Duodenal mucosa (tissue), 2 donors: Measurements from ENCODE around the gene ATRNL1.

ENCODE experiments used
- H3K27ac ChIP-seq: one replicate; pipeline ENCODE4 v1.7.0; 2013; ENCODE audit warnings: low read depth, low read length
- H3K27me3 ChIP-seq, 2 donors: one replicate each; pipeline ENCODE4 v1.7.0; 2013; ENCODE audit warnings: low read length in 2 of 2, control low read depth in 1 of 2; ENCODE audit not compliant: insufficient read depth in 2 of 2, control insufficient read depth in 1 of 2
- H3K36me3 ChIP-seq, 2 donors: one replicate each; pipeline ENCODE4 v1.7.0; 2013; ENCODE audit warnings: low read length in 2 of 2, control low read depth in 1 of 2; ENCODE audit not compliant: insufficient read depth in 2 of 2, control insufficient read depth in 1 of 2
- H3K4me1 ChIP-seq, 2 donors: one replicate each; pipeline ENCODE4 v1.7.0; 2013; ENCODE audit warnings: low read length in 2 of 2, control low read depth in 1 of 2; ENCODE audit not compliant: insufficient read depth in 2 of 2, control insufficient read depth in 1 of 2
- H3K4me3 ChIP-seq, 2 donors: one replicate each; pipeline ENCODE4 v1.7.0; 2013; ENCODE audit warnings: low read length in 2 of 2, low read depth in 1 of 2
- H3K9ac ChIP-seq, 2 donors: one replicate each; pipeline ENCODE4 v1.7.0; 2013; ENCODE audit warnings: low read length in 2 of 2, low read depth in 1 of 2
- H3K9me3 ChIP-seq, 2 donors: one replicate each; pipeline ENCODE4 v1.7.0; 2013; ENCODE audit warnings: low read length in 2 of 2, control low read depth in 1 of 2; ENCODE audit not compliant: control insufficient read depth in 1 of 2

Gene ATRNL1, protein sequence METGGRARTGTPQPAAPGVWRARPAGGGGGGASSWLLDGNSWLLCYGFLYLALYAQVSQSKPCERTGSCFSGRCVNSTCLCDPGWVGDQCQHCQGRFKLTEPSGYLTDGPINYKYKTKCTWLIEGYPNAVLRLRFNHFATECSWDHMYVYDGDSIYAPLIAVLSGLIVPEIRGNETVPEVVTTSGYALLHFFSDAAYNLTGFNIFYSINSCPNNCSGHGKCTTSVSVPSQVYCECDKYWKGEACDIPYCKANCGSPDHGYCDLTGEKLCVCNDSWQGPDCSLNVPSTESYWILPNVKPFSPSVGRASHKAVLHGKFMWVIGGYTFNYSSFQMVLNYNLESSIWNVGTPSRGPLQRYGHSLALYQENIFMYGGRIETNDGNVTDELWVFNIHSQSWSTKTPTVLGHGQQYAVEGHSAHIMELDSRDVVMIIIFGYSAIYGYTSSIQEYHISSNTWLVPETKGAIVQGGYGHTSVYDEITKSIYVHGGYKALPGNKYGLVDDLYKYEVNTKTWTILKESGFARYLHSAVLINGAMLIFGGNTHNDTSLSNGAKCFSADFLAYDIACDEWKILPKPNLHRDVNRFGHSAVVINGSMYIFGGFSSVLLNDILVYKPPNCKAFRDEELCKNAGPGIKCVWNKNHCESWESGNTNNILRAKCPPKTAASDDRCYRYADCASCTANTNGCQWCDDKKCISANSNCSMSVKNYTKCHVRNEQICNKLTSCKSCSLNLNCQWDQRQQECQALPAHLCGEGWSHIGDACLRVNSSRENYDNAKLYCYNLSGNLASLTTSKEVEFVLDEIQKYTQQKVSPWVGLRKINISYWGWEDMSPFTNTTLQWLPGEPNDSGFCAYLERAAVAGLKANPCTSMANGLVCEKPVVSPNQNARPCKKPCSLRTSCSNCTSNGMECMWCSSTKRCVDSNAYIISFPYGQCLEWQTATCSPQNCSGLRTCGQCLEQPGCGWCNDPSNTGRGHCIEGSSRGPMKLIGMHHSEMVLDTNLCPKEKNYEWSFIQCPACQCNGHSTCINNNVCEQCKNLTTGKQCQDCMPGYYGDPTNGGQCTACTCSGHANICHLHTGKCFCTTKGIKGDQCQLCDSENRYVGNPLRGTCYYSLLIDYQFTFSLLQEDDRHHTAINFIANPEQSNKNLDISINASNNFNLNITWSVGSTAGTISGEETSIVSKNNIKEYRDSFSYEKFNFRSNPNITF (N-terminal part only)

DNA sequence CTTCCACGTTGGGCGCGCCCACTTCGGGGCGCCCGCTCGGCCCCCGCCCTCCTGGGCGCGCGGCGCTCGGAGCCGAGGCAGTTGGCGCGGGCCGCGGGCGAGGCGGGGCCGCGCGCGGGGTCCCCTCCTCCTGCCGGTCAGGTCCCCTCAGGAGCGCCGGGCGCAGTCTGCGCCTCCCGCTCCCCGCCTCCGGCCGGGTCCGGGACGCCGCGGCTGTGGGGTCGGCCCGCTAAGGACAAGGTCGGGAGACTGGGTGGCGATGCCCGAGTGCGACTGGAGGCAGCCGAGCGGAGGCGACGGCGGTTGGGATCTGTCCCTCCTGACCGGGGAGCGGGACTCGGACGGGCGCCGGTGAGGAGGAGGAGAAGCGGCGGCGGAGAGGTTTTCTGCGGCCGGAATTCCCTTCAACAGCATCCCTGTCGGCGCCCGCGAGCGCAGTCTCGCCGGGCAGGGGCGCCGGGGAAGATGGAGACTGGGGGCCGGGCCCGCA is at the start of gene ATRNL1:
Gene ATRNL1 (plus strand): TSS at position 80 of the 490 bp plus-strand sequence. CDS start 386 bp downstream, at position 466.
- Histone ChIP-seq H3K27ac (no peak within 1 kb of the TSS), H3K4me3 (peak within 1 kb of the TSS; percentile 55 to 60), H3K27me3 (peaks cover 36 to 49% of the 10 kb centered on the region in 2 donors), H3K4me1 (no peaks in the 10 kb centered on the region), H3K9ac (no peak within 1 kb of the TSS), H3K9me3 (no peaks in the 10 kb centered on the region), H3K36me3 (no peaks in the 10 kb centered on the region)

DNA sequence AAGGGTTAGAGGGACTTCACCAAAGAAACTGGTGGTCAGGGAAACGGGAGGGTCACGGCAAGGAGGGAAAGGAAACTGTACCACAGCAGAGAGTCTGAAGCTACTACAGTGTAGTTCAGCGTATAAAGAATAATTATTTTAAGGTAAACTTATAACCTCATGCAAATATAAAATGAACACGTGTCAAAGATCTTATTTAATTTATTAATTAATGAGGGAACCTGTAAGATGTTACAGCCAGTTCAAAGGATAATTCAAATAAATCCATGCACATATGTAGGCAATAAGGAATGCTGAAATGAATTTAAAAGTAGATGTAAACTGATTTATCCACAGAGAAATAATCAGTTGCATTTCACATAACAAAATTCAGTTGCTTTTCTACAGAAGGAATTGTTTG is 49.4 kb upstream of the ATRNL1 start:
- H3K4me1 ChIP-seq: no peaks in the 10 kb centered on the region
- no peak overlapping the region for H3K4me3 ChIP-seq
- no peak overlapping the region for H3K9ac ChIP-seq
- no peaks in the 10 kb centered on the region for H3K9me3 ChIP-seq
- no peaks in the 10 kb centered on the region for H3K36me3 ChIP-seq
- H3K27me3 ChIP-seq: no peaks in the 10 kb centered on the region
- no peak overlapping the region for H3K27ac ChIP-seq

DNA sequence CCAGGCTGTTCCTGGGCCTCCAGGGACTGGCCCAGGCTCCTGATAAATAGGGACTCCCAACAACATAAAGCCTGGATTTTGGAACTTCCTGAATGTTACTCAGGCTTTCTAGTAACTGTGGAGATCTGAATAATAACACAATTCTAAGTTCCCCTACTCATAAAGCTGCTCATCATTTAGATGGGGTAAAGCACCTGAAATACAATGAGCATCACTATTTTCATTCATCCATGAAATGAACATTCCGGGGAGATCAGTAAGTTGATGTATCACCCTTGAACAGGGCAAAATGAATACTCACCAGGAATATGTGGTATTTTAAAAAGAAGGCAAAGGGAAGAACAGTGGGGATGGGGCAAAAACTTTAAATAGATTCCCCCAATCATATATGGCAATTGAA is 48.3 kb upstream of the ATRNL1 start:
- no peaks in the 10 kb centered on the region for H3K27me3 ChIP-seq
- no peaks in the 10 kb centered on the region for H3K9me3 ChIP-seq
- H3K4me3 ChIP-seq: no peak overlapping the region
- H3K4me1 ChIP-seq: no peaks in the 10 kb centered on the region
- no peaks in the 10 kb centered on the region for H3K36me3 ChIP-seq
- H3K27ac ChIP-seq: no peak overlapping the region
- no peak overlapping the region for H3K9ac ChIP-seq

DNA sequence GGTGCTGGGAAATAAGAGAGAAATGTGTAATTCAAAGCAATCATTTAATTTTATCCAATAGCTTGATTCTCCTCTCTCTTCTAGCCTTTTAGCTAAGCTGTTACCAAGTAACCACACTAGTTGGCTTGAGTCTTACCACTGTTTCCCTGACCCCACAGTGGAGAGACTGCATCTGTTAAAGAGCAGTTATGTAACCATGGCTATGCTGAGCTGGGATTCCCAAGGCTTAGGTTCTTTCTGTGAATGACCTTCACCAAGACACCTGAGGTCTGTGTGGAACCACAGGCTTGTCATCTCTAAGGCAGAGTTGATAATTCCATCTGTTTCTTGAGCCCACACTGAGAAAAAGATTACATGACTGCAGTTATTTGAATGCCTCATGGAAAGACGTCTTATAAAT is 47.7 kb upstream of the ATRNL1 start:
- H3K9ac ChIP-seq: no peak overlapping the region
- H3K4me1 ChIP-seq: no peaks in the 10 kb centered on the region
- H3K9me3 ChIP-seq: no peaks in the 10 kb centered on the region
- H3K36me3 ChIP-seq: no peaks in the 10 kb centered on the region
- no peaks in the 10 kb centered on the region for H3K27me3 ChIP-seq
- H3K27ac ChIP-seq: no peak overlapping the region
- H3K4me3 ChIP-seq: no peak overlapping the region

DNA sequence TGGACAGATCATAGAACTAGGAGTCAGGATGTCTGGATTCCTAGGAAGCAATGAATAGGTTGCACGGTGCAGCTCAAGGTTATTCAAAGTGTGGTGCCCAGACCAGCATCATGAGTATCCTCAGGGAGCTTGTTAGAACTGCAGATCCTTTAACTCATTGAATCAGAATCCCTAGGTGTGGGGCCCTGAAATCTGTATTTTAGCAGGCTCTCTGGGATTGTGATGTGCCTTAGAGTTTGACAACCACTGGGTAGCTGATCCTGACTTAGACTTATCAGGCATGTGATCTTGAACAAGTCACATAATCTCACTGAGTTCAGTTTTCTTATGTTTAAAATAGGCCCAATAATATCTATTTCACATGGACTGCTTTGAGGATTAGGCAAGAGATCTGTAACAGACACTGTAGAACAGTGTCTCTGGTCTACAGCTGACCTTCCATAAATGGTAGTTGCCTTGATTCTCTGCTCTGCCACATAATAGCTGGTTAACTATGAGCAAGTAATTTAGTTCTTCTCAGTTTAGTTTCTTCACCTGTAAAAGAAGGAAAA is 46.4 kb upstream of the ATRNL1 start:
- Histone ChIP-seq H3K9me3 (no peaks in the 10 kb centered on the region), H3K4me1 (no peaks in the 10 kb centered on the region), H3K4me3 (no peak overlapping the region), H3K27ac (no peak overlapping the region), H3K27me3 (no peaks in the 10 kb centered on the region), H3K9ac (no peak overlapping the region), H3K36me3 (no peaks in the 10 kb centered on the region)

DNA sequence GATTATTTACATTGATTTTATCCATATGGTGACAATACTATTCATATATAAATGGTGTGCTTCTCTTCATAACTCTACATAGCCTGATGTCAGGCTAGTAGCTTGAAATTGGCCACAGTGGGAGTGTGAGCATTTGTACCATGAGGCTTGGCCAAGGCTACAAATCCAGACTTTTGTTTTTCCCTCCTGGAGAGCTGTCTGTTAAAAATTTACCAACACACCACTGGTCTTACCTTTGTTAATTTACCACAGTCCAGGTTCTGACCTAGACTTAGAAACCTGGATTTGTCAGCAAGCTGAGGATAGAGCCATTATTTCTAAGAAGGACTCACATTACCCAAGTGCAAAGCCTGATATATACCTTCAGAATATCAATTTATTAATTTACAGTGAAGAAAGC is 45.5 kb upstream of the ATRNL1 start:
- Histone ChIP-seq H3K4me3 (no peak overlapping the region), H3K9me3 (no peaks in the 10 kb centered on the region), H3K9ac (no peak overlapping the region), H3K27me3 (no peaks in the 10 kb centered on the region), H3K36me3 (no peaks in the 10 kb centered on the region), H3K4me1 (no peaks in the 10 kb centered on the region), H3K27ac (no peak overlapping the region)

DNA sequence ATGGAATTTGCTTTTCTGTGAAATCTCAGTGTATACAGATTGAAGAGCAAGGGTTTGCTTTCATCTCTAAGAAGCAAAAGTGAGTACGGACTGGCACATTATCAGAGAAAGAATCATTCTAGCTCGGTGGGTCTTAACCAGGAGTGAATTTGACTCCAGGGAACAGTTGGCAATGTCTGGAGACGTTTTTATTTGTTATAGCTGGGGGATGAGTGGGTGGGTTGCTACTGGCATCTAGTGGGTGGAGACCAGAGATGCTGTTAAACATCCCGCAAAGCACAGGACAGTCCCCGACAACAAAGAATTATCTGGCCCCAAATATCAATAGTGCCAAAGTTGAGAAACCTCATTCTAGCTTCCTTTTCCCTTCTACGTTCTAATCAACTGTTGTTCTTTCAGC is 43.8 kb upstream of the ATRNL1 start:
- H3K4me1 ChIP-seq: no peaks in the 10 kb centered on the region
- H3K4me3 ChIP-seq: no peak overlapping the region
- no peaks in the 10 kb centered on the region for H3K9me3 ChIP-seq
- no peak overlapping the region for H3K27ac ChIP-seq
- H3K36me3 ChIP-seq: no peaks in the 10 kb centered on the region
- no peaks in the 10 kb centered on the region for H3K27me3 ChIP-seq
- no peak overlapping the region for H3K9ac ChIP-seq

DNA sequence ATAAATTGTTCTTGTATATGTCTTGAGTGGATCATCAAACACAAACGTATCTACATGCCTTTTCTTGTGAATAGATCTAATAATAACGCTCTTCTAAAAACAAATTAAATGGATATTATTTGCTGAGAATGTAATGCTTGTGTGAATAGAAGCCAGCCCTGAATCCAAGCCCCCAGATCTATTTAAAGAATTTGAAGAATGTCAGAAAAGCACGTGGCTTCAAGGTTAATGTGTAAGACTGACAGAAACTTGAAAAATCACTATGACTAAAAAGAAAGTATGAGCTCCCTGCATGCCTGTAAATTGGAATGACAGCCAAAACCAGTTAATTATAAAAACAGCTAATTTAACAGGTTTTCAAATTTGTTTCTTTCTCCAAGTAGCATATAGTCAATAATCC is 43.2 kb upstream of the ATRNL1 start:
- Histone ChIP-seq H3K27ac (no peak overlapping the region), H3K4me1 (no peaks in the 10 kb centered on the region), H3K4me3 (no peak overlapping the region), H3K9ac (no peak overlapping the region), H3K9me3 (no peaks in the 10 kb centered on the region), H3K36me3 (no peaks in the 10 kb centered on the region), H3K27me3 (no peaks in the 10 kb centered on the region)

DNA sequence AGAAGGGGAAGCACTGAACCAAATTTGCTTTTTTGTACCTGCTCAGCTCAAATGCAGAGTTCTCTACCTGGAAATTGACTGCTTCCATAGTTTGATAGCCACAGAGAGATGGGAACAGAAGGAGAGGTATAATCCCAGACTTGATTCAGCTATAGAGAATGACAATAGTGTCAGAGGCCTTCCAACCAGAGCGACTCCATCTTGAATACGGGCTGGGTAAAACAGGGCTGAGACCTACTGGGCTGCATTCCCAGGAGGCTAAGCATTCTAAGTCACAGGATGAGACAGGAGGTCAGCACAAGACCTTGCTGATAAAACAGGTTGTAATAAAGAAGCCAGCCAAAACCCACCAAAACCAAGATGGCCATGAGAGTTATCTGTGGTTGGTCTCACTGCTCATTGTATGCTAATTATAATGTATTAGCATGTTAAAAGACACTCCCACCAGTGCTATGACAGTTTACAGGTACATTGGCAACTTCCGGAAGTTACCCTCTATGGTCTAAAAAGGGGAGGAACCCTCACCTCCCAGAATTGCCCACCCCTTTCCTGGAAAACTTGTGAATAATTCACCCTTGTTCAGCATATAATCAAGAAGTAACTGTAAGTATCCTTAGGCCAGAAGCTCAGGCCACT is 42.7 kb upstream of the ATRNL1 start:
- Histone ChIP-seq H3K4me3 (no peak overlapping the region), H3K27ac (no peak overlapping the region), H3K9me3 (no peaks in the 10 kb centered on the region), H3K27me3 (no peaks in the 10 kb centered on the region), H3K4me1 (no peaks in the 10 kb centered on the region), H3K9ac (no peak overlapping the region), H3K36me3 (no peaks in the 10 kb centered on the region)
